ENCODE results near the gene OR2F2.

OR2F2 gene

GRCh38 chr7:143901668-143902331, 33.2 kb upstream of the OR2F2 start, which contains the start of gene TCAF1:
TCAF1 (minus strand) TSS chr7:143902176; CDS start chr7:143876608, 25,568 bp downstream.
- Histone ChIP-seq H3K27ac (ENCODE audit: low read length) (peak within 1 kb of the TSS; percentile 61), H3K79me2 (ENCODE audit: low read length) (peaks cover 17% of the 10 kb centered on the region), H3K27me3 (ENCODE audit: low read depth, low read length) (no peaks in the 10 kb centered on the region), H3K9ac (ENCODE audit: low read length) (peak within 1 kb of the TSS; percentile 85), H3K9me3 (ENCODE audit: insufficient read depth, low read length) (no peaks in the 10 kb centered on the region), H2AFZ (ENCODE audit: low read depth, low read length) (peak within 1 kb of the TSS; percentile 94), H3K4me3 (ENCODE audit: low read length) (peak within 1 kb of the TSS; percentile 91), H3K36me3 (replicated peaks; ENCODE audit: low read depth, low read length) (no peaks in the 10 kb centered on the region), H3K4me1 (ENCODE audit: low read length) (peaks cover 8% of the 10 kb centered on the region), H4K20me1 (ENCODE audit: insufficient read depth, low read length) (no peaks in the 10 kb centered on the region), H3K4me2 (ENCODE audit: low read length) (peak within 1 kb of the TSS; percentile 80)
- no peak for TF ChIP-seq EZH2phosphoT487 (IDR thresholded peaks at IDR 0.05; ENCODE audit: low read depth)
- TF ChIP-seq CTCF (IDR thresholded peaks at IDR 0.05; ENCODE audit: low read depth, low read length) = peak; percentile 57

GRCh38 chr7:143902332-143902899, 32.6 kb upstream of the OR2F2 start:
- H3K4me2 ChIP-seq (ENCODE audit: low read length) = peak overlapping the region; percentile 80
- peak overlapping the region; percentile 91 for H3K4me3 ChIP-seq (ENCODE audit: low read length)
- H3K27ac ChIP-seq (ENCODE audit: low read length) = no peak overlapping the region
- H3K27me3 ChIP-seq (ENCODE audit: low read depth, low read length) = no peaks in the 10 kb centered on the region
- peak overlapping the region; percentile 85 for H3K9ac ChIP-seq (ENCODE audit: low read length)
- TF ChIP-seq EZH2phosphoT487 (IDR thresholded peaks at IDR 0.05; ENCODE audit: low read depth) (no peak), CTCF (IDR thresholded peaks at IDR 0.05; ENCODE audit: low read depth, low read length) (no peak)
- peaks cover 8% of the 10 kb centered on the region for H3K4me1 ChIP-seq (ENCODE audit: low read length)
- no peaks in the 10 kb centered on the region for H4K20me1 ChIP-seq (ENCODE audit: insufficient read depth, low read length)
- peaks cover 17% of the 10 kb centered on the region for H3K79me2 ChIP-seq (ENCODE audit: low read length)
- H2AFZ ChIP-seq (ENCODE audit: low read depth, low read length) = peak overlapping the region; percentile 94
- H3K36me3 ChIP-seq (replicated peaks; ENCODE audit: low read depth, low read length) = no peaks in the 10 kb centered on the region
- no peaks in the 10 kb centered on the region for H3K9me3 ChIP-seq (ENCODE audit: insufficient read depth, low read length)

- Histone ChIP-seq H3K9me3 (ENCODE audit: insufficient read depth, low read length) (no peaks in the 10 kb centered on the region), H3K9ac (ENCODE audit: low read length) (no peak overlapping the region), H2AFZ (ENCODE audit: low read depth, low read length) (no peak overlapping the region), H3K27me3 (ENCODE audit: low read depth, low read length) (peaks cover 19% of the 10 kb centered on the region; the same call in 1 of the 2 replicates), H3K79me2 (ENCODE audit: low read length) (peaks cover 10% of the 10 kb centered on the region), H3K27ac (ENCODE audit: low read length) (no peak overlapping the region), H3K4me1 (ENCODE audit: low read length) (peaks cover 7% of the 10 kb centered on the region), H4K20me1 (ENCODE audit: insufficient read depth, low read length) (no peaks in the 10 kb centered on the region), H3K36me3 (replicated peaks; ENCODE audit: low read depth, low read length) (no peaks in the 10 kb centered on the region), H3K4me3 (ENCODE audit: low read length) (no peak overlapping the region), H3K4me2 (ENCODE audit: low read length) (no peak overlapping the region)
- TF ChIP-seq CTCF (IDR thresholded peaks at IDR 0.05; ENCODE audit: low read depth, low read length) (no peak), EZH2phosphoT487 (IDR thresholded peaks at IDR 0.05; ENCODE audit: low read depth) (no peak)
These were observed 29.5 kb upstream of the OR2F2 start for GRCh38 chr7:143905509-143905908.

- no peak for TF ChIP-seq EZH2phosphoT487 (IDR thresholded peaks at IDR 0.05; ENCODE audit: low read depth)
- no peak for TF ChIP-seq CTCF (IDR thresholded peaks at IDR 0.05; ENCODE audit: low read depth, low read length)
These were observed 28.9 kb upstream of the OR2F2 start for GRCh38 chr7:143906151-143906550.

More at GRCh38 chr7:143906151-143906550, 28.9 kb upstream of the OR2F2 start:
- H3K27ac ChIP-seq (ENCODE audit: low read length) = no peak overlapping the region
- peaks cover 3% of the 10 kb centered on the region; the same call in 1 of the 2 replicates for H3K79me2 ChIP-seq (ENCODE audit: low read length)
- no peaks in the 10 kb centered on the region for H3K36me3 ChIP-seq (replicated peaks; ENCODE audit: low read depth, low read length)
- no peak overlapping the region for H3K4me2 ChIP-seq (ENCODE audit: low read length)
- H3K9ac ChIP-seq (ENCODE audit: low read length) = no peak overlapping the region
- H2AFZ ChIP-seq (ENCODE audit: low read depth, low read length) = no peak overlapping the region
- no peaks in the 10 kb centered on the region for H4K20me1 ChIP-seq (ENCODE audit: insufficient read depth, low read length)
- peaks cover 21% of the 10 kb centered on the region; the same call in 1 of the 2 replicates for H3K27me3 ChIP-seq (ENCODE audit: low read depth, low read length)
- H3K4me3 ChIP-seq (ENCODE audit: low read length) = no peak overlapping the region
- no peaks in the 10 kb centered on the region for H3K9me3 ChIP-seq (ENCODE audit: insufficient read depth, low read length)
- H3K4me1 ChIP-seq (ENCODE audit: low read length) = 0 out of 2 replicates have a peak, but pooled peaks cover 3% of the 10 kb centered on the region
